Right hindlimb (tissue), 1 donor: ENCODE results near the gene GADL1.

Experiments
- DNase-seq: peaks from one replicate; pipeline ENCODE4 v3.0.0-alpha.2; 2018

Gene GADL1, protein sequence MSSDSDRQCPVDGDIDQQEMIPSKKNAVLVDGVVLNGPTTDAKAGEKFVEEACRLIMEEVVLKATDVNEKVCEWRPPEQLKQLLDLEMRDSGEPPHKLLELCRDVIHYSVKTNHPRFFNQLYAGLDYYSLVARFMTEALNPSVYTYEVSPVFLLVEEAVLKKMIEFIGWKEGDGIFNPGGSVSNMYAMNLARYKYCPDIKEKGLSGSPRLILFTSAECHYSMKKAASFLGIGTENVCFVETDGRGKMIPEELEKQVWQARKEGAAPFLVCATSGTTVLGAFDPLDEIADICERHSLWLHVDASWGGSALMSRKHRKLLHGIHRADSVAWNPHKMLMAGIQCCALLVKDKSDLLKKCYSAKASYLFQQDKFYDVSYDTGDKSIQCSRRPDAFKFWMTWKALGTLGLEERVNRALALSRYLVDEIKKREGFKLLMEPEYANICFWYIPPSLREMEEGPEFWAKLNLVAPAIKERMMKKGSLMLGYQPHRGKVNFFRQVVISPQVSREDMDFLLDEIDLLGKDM

DNA sequence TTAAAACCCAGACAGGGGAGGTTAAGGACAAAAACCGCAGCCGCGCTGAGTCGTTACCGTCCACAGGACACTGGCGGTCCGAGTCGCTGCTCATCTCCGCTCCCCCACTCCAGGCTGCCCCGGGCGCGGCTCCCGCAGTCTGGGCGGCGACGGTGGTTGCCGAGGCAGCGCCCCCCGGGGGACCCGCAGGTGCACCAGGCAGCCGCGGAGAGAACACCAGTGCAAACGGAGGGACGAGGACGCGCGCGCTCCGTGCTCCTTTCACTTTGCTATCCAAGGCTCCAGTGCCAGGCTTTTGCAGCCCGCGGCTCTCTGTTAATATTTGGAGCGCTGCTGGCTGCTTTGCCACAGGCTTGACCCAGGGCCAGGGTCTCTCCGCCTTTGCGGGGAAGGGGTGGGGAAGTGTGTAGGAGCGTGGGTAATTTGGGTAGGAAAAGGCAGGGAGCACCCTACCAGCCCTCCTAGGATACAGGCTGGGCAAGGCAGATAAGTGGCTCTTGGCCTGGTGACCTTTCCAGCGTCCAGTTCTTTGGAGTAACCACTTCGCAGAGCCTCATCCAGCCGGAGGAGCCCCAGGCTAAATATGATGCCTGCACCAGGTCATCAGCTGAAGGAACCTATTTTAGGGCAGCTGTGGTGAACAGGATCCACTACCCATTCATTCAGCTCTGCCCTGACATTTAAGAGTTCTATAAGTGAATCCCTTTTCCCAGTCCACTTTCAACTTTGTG lies at the start of gene GADL1:
TSS of gene GADL1 (minus strand) at position 141 of the 731 bp plus-strand sequence. CDS start at position 94, 47 bp downstream.
- DNase-seq = peak; percentile 66

DNA sequence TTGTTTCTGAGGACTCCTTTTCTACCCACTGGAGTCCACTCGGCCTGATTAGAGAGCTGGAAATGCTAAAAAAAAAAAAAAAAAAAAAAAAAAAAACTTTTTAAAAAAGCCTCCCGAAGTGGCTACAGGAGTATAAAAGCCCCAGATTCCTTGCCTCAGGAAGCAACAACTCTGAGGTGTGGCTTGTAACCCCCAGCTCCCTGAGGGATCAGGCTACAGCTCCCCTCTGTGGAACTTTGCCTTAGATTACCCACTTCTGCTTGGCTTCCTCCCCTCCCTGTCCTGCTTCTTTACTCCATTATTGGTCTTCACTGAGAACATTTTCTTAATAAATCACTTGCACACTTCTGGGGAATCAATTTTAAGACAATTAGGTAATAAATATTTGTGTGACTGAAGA lies 49.7 kb upstream of the GADL1 start:
- DNase-seq = no peak

DNA sequence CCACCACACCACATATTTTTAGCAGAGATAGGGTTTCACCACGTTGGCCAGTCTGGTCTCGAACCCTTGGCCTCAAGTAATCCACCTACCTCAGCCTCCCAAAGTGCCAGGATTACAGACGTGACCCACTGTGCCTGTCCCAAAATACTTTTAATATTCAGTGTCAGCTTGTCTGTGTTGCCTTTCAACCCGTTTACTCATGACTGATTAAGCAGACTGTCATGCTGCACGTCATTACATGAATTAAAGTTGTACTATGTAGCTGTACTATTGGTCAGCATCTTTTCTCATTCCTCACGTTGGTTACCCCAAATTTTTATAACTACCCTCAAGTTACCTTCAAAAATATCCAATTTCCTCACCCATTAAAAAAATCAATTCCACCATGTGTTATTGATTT lies 48.7 kb upstream of the GADL1 start:
- no peak for DNase-seq

DNA sequence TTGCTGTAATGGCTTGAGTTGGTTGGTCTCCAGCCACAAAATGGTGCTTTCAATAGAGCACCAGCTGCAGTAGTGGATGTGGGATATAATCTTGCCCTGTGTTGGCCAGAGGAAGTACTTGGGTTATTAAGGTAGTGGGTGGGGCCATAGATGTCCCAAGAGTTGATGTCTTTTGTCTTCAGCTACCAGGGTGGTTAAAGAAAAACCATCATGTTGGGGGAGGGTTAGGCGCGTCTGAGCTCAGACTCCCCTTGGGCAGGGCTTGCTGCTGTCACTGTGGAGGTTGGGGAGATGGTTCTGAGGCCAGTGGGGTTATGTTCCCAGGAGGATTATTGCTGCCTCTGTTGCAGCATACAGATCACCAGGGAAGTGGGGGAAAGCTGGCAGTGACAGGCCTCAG lies 46.9 kb upstream of the GADL1 start:
- DNase-seq = no peak

DNA sequence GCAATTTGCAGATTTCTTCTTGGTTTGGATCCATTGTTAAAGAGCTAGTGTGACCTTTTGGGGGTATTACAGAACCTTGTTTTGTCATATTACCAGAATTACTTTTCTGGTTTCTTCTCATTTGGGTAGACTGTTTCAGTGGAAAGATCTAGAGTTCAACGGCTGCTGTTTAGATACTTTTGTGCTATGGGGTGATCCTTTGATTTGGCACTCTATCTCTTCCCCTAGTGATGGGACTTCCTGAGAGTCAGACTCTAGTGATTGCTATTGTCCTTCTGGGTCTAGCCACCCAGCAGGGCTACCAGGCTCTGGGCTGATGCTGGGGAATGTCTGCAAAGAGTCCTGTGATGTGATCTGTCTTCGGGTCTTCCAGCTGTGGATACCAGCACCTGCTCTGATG lies 46.3 kb upstream of the GADL1 start:
- DNase-seq = no peak

DNA sequence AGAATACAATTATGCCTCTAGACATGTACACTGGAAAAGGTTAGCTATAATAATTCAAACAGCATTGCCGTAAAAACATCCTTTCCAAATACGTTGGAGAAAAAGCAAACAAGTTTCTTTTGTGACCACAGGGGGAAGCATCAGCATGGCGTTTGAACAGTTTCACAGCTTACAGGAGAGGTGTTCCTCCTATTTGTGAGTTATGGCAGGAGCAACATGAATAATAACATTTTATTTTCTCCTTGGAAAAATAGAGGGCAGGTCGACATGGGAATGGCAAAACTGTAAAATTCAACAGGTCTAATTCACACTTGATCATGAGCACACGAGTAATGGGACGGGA lies 39.7 kb upstream of the GADL1 start:
- peak; percentile 54 for DNase-seq

DNA sequence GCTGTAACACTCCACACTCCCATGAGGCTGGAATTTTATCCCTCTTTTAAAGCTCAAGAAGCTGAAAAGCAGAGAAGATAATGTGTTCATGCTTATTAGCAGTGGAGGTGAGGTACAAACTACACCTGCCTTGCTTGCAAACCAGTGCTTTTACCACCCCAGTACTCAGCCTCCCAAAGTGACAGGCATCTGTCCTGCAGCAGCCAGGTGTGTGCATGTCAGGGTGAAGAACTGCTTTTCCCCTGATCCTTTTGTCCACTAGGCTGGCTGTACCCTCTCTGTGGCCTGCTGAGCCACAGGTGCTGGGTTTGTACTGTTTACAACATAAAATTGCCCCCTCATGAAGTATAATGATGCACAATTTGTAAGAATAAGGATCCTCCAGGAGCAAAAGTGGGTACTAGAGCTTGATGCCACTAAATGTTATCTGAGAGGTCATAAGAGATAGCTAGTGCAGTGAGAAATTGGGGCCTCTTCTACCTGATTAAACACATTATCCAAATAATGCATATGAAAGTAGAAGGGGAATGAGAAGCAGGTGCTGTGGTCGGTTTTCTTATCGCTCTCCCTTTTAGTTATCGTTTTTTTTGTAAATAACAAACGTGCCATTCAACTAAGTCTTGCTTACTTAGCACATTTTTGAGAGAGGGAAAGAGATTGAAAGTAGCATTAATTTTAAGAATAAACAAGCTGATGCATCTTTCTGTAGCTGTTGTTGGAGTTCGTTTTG lies 39.2 kb upstream of the GADL1 start:
- no peak for DNase-seq

DNA sequence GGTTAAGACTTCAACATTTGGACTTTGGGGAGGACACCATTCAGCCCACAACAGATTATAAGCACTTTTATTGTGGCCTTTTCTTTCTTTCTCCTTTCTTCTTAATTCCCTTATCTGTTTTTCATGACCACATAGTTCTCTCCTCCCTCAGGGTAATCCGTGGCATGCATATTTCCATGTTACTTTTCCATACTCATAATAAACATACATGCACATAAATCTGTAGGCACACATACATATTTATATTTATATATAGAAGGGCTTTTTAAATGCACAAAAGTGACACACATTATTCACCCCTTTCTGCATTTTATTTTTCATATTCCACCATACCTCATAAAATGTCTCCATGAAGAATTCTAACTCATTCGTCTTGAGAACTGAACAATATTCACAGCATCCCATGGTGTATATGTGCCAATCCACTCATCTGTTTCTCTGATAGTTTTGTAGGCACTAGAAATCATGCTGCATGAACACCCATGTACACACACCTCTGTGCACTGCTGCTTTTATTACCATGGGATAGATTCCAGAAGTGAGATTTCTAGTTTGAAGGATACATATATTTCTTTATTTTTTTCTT lies 38.1 kb upstream of the GADL1 start:
- DNase-seq = no peak

DNA sequence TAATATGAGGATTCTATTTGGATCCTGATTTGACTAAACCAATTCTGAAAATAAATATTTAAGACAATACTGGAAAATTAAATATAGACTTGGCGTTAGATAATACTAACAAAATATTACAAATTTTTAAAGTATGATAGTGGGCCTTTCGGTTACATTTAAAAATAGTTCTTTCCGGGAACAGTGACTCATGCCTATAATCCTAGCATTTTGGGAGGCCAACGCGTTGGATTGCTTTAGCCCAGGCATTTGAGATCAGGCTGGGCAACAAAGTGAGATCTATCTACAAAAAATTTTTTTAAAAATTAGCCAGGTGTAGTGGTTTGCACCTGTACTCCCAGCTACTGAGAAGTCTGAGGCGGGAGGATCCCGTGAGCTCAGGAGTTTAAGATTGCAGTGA lies 30.3 kb upstream of the GADL1 start:
- DNase-seq = no peak

DNA sequence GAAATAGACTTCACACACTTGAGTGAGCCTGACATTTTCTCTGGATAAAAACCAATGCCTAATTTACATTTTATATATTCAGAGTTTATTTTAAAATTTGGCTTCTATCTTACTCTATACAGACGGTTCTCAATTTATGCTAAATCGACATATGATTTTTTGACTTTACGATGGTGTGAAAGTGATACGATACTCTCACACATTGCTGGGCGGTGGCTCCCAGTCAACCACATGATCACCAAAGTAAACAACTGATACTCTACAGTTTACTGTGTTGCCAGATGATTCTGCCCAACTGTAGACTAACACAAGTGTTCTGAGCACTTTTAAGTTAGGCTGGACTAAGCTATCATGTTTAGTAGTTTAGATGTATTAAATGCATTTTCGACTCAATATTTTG lies 25.1 kb upstream of the GADL1 start:
- no peak for DNase-seq

DNA sequence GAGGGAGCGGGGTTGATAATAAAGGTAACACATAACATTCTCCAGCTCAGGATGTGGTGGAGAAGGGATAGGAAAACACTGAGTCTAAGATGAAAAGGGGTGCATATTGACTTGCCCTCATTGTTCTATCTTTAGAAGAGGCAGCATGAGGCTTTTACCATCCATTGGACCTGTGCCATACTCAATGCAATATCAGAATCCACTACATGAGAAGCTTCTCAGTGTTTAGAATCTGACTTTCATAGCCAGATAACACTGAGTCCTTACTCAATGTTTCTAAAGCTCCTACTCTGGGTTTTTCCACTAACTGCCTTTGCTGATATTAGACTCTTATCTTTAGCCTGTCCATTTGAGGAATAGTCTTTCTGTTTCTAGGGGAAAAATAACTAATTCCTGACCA lies 24.3 kb upstream of the GADL1 start:
- no peak for DNase-seq

DNA sequence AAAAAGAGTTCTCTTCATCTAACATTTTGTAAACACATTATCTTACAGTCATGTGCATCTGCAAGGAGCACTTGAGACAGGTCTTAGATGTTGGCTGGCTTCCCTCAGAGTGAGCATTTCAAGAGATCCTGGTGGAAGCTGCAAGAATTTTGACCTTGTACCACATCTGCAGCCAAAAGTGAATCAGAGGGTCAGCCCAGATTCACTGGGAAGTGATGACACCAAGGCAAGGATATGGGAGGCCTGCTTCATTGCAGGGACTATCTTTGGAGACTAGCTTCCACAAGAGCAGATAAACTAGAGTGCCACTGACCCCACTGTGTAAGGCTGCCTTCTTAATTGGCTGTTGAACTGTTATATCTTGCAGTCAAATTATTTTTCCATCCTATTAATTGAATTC lies 21.3 kb upstream of the GADL1 start:
- DNase-seq = no peak

DNA sequence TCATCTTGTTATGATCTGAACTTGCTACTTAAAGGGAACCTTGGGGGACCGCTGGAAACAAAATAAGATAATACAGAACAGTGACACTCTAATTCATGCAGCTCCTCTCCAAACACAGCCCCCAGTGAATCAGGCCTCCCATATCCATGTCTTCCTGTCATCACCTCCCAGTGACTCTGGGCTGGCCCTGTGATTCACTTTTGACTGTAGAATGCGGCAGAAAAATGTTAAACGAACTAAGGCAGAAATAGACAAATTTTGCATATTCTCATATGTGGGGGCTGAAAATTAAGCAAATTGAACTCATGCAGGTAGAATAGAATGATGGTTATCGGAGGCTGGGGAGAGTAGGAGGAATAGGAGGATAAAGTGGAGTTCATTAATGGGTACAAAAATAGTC lies 20.2 kb upstream of the GADL1 start:
- no peak for DNase-seq

DNA sequence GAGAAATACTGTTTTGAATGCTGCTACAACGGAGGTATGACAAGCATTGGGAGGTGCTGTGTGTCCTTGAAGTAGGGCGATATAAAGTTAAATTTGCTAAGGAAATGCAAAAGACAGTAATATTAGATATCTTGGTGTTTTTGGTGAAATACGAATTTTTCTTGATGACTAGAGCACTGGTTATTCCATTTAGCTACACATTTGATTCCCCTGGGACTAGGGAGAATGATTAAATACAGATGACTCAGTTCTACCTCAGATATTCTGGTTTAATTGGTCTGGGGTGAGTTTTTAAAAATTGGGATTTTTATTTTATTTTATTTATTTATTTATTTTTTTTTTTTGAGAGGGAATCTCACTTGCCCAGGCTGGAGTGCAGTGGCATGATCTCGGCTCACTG lies 18.7 kb upstream of the GADL1 start:
- DNase-seq = no peak

DNA sequence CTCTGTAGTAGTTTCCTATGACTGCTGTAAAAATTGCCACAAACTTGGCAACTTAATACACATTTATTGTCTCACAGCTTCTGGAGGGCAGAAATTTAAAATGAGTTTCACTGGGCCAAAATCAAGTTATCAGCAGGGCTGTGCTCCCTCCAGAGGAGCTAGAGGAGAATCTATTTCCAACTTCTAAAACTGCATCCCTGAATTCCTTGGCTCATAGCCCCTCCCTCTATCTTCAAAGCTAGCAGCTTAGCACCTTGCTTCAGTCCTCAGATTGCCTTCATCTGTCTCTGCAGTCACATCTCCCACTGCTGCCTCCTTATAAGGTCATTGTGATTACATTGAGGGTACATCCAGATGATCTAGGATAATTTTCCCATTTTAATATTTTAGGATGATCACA lies 17.8 kb upstream of the GADL1 start:
- DNase-seq = no peak

DNA sequence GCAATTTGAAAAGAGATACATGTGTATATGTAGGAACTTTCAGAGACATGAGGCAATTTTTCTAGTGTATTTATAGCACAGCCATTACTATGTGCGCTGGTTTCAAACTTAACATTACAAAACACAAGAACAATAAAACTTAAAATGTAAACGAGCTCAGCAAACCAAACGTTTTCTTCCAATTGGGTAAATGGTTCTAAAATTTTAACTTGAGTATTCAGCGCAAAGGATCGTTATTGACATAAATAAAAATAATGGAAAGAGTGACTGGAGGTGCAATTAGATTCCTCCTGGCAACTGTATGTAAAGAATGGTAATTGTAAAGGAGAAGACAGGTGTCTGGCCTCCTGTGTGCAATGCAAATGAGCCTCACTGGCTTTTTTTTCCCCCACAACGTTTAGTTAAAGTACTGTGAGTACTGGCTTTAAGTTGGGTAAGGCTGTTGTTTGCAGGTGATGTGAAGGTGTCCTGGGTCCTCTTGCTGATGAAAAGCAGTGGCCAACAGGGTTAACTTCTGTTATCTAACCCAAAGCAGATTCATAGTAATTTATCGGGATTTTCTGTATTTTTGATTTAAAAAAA lies 14.1 kb upstream of the GADL1 start:
- no peak for DNase-seq

DNA sequence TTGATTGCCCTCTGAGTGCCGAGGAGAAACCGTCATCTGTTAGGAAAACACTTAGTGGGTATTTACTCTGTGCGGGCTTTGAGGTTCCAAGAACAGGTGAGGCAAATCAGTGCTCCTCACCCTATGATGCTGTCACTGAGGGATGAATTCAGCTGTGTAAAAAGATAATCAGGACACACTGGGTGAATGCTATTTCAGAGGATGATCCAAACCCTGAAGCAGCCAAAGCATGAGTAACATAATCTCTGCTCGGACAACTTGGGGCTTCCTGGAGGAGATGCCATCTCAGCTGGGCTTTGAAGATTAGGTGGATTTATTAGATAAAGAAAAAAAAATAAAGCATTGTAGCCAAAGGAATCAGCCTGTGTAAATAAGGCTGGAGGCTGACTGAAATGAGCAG lies 10.5 kb upstream of the GADL1 start:
- DNase-seq = no peak

DNA sequence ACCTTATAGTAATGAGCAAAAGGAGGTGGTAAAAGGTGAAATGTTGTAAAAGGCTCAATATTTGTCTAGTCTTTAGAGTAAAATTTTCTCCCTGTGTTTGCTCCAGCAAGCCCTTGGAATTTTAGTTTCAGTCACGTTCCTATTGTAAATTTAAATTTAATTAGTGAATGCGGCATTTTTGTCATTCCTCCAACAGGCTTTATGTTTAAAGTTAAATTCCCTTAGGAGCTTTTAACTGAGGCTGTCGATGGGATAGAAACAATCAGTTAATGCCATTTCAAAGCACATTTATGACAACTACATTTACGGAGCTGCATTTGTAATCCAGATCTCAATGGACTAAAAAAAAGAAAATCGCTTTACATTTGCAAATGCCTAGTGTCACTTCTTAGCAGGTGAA lies 868 bp upstream of the GADL1 start:
- DNase-seq = no peak

DNA sequence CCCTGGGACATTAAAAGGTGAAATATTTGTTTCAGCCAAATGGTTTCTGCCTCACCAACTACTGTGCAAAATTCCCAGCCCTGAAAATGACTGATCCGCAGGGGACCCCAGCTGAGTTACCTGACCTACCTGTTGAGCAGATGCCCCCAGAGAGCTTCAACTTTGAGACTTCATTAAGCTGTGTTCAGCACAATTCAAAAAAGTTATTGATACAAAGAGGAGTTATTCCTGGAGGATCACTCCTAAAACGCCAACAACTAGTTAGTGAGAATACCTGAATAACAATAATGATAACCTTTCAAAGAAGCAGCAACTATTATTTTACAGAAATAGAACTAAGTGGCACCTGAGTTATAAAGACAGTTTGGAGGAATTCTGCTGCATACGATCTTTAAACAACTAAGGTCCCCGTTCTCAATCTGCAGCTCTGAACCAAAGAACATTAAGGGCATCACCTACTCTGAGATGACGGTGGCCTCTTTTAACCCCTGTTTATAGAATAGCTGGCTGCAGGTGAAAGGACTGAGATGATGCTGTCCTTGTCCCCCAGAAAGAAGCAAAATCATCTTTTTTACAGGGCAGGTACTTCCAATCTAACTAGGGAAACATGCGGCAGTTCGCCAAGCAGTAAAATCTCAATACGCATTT lies 659 bp downstream of the GADL1 start:
- DNase-seq = no peak

DNA sequence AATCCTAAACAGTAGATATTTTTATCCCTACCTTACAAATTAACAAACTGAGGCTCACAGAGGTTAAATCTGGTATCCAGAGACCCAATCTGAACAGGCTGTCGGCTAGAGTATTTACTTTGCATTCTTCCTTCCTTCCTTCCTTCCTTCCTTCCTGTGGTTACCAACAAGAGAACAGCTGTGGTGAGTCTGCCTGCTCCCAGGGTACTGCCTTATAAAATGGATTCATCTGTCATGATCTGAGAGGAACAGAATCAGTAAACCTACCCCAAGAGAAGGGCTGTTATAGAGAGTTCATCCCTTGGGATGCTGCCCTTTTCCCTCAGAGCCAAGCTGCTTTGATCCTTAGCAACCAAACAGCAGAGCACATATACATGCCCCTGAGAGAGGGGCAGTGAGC lies 3.6 kb downstream of the GADL1 start:
- no peak for DNase-seq

DNA sequence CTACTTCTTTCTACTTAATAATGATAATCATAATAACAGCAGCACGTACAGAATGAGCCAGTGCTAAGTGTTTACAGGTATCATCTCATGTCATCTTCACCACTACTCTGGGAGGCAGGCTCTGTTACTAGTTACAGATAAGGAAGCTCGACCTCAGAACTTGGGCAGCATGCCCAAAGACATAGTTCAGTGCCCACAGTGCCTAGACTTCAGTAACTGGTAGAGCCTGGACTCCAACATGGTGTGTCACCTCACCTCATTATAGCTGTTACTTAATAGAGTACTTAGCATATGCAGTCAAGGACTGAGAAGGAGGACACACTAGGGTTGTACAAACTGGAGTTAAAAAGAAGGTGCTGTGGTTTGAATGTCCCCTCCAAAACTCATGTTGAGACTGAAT lies 7.6 kb downstream of the GADL1 start:
- no peak for DNase-seq

DNA sequence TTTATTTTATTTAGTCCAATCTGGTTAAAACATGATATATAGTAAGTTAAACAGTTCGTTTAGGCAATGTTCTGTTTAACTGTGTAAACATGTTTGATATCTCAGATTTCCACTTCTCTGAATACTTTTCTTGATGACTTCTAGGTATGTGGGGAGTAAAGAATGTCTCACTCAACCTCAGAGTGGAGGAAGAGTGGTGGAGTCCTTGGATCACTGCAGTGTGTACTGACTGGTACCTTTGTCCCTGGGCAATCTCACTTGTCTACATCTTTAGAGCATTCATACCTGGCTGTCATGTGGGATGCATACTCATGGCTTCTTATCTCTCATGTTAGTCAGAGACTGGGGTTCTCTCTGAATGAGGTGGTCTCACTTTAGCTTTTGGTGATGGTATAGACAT lies 15.6 kb downstream of the GADL1 start:
- no peak for DNase-seq
